ENCODE data around the gene DAG1.

DAG1 gene

GRCh38 chr3:49461443-49462171 is 8.5 kb upstream of the DAG1 start:
- no peak overlapping the region for H3K4me3 Mint-ChIP-seq
- H3K27ac Mint-ChIP-seq, result no peak overlapping the region
- no peak for ATAC-seq
- H3K36me3 Mint-ChIP-seq, result no peaks in the 10 kb centered on the region
- no peaks in the 10 kb centered on the region for H3K9me3 Mint-ChIP-seq
- H3K27me3 Mint-ChIP-seq, result no peaks in the 10 kb centered on the region
- H3K4me1 Mint-ChIP-seq, result no peaks in the 10 kb centered on the region

GRCh38 chr3:49462222-49462621 is 7.8 kb upstream of the DAG1 start:
- no peaks in the 10 kb centered on the region for H3K27me3 Mint-ChIP-seq
- H3K4me1 Mint-ChIP-seq, result no peaks in the 10 kb centered on the region
- no peak overlapping the region for H3K4me3 Mint-ChIP-seq
- no peaks in the 10 kb centered on the region for H3K36me3 Mint-ChIP-seq
- H3K9me3 Mint-ChIP-seq, result no peaks in the 10 kb centered on the region
- no peak overlapping the region for H3K27ac Mint-ChIP-seq
- no peak for ATAC-seq

- no peak for ATAC-seq
- Mint-ChIP-seq H3K27me3 (no peaks in the 10 kb centered on the region), H3K27ac (no peak overlapping the region), H3K4me1 (peaks cover 9% of the 10 kb centered on the region), H3K9me3 (no peaks in the 10 kb centered on the region), H3K36me3 (no peaks in the 10 kb centered on the region), H3K4me3 (no peak overlapping the region)
Measured at GRCh38 chr3:49465270-49466034, 4.6 kb upstream of the DAG1 start.

GRCh38 chr3:49466085-49466484 is 4.0 kb upstream of the DAG1 start:
- Mint-ChIP-seq H3K9me3 (no peaks in the 10 kb centered on the region), H3K27ac (no peak overlapping the region), H3K4me1 (peaks cover 12% of the 10 kb centered on the region), H3K27me3 (no peaks in the 10 kb centered on the region), H3K36me3 (peaks cover under 1% of the 10 kb centered on the region), H3K4me3 (no peak overlapping the region)
- ATAC-seq, result no peak

GRCh38 chr3:49469037-49469935 is 781 bp upstream of the DAG1 start:
- H3K4me3 Mint-ChIP-seq, result peak overlapping the region; percentile 91
- peaks cover 8% of the 10 kb centered on the region for H3K36me3 Mint-ChIP-seq
- H3K9me3 Mint-ChIP-seq, result no peaks in the 10 kb centered on the region
- peaks cover 26% of the 10 kb centered on the region for H3K4me1 Mint-ChIP-seq
- H3K27ac Mint-ChIP-seq, result peak overlapping the region; percentile 91
- no peak for ATAC-seq
- no peaks in the 10 kb centered on the region for H3K27me3 Mint-ChIP-seq

- peak; percentile 50 for ATAC-seq
- peak overlapping the region; percentile 91 for H3K27ac Mint-ChIP-seq
- H3K9me3 Mint-ChIP-seq, result no peaks in the 10 kb centered on the region
- H3K4me1 Mint-ChIP-seq, result peaks cover 27% of the 10 kb centered on the region
- H3K27me3 Mint-ChIP-seq, result no peaks in the 10 kb centered on the region
- peak overlapping the region; percentile 90 for H3K4me3 Mint-ChIP-seq
- H3K36me3 Mint-ChIP-seq, result peaks cover 8% of the 10 kb centered on the region
Measured at GRCh38 chr3:49470714-49471420, 800 bp downstream of the DAG1 start.

- no peak for ATAC-seq
- no peaks in the 10 kb centered on the region for H3K9me3 Mint-ChIP-seq
- no peaks in the 10 kb centered on the region for H3K27me3 Mint-ChIP-seq
- peaks cover 36% of the 10 kb centered on the region for H3K4me1 Mint-ChIP-seq
- H3K27ac Mint-ChIP-seq, result peak overlapping the region; percentile 91
- peaks cover 8% of the 10 kb centered on the region for H3K36me3 Mint-ChIP-seq
- peak overlapping the region; percentile 90 for H3K4me3 Mint-ChIP-seq
Measured at GRCh38 chr3:49471856-49472495, 1.9 kb downstream of the DAG1 start.

GRCh38 chr3:49476563-49476962 is 6.5 kb downstream of the DAG1 start:
- Mint-ChIP-seq H3K9me3 (no peaks in the 10 kb centered on the region), H3K4me1 (peaks cover 24% of the 10 kb centered on the region), H3K27ac (no peak overlapping the region), H3K27me3 (no peaks in the 10 kb centered on the region), H3K4me3 (no peak overlapping the region), H3K36me3 (peaks cover 19% of the 10 kb centered on the region)
- ATAC-seq, result peak; percentile 82

- Mint-ChIP-seq H3K27me3 (no peaks in the 10 kb centered on the region), H3K36me3 (peaks cover 10% of the 10 kb centered on the region), H3K4me1 (peaks cover 13% of the 10 kb centered on the region), H3K9me3 (no peaks in the 10 kb centered on the region), H3K27ac (no peak overlapping the region), H3K4me3 (no peak overlapping the region)
- no peak for ATAC-seq
Measured at GRCh38 chr3:49482766-49483165, 12.7 kb downstream of the DAG1 start.

- Mint-ChIP-seq H3K4me1 (peaks cover 17% of the 10 kb centered on the region), H3K27ac (no peak overlapping the region), H3K9me3 (no peaks in the 10 kb centered on the region), H3K27me3 (no peaks in the 10 kb centered on the region), H3K36me3 (peaks cover 17% of the 10 kb centered on the region), H3K4me3 (no peak overlapping the region)
- no peak for ATAC-seq
Measured at GRCh38 chr3:49484471-49484870, 14.4 kb downstream of the DAG1 start.

GRCh38 chr3:49489247-49489646 is 19.2 kb downstream of the DAG1 start:
- Mint-ChIP-seq H3K4me1 (peaks cover 19% of the 10 kb centered on the region), H3K36me3 (peaks cover 24% of the 10 kb centered on the region), H3K9me3 (no peaks in the 10 kb centered on the region), H3K27ac (no peak overlapping the region), H3K27me3 (no peaks in the 10 kb centered on the region), H3K4me3 (no peak overlapping the region)
- no peak for ATAC-seq

- ATAC-seq, result no peak
- Mint-ChIP-seq H3K9me3 (no peaks in the 10 kb centered on the region), H3K4me1 (peaks cover 20% of the 10 kb centered on the region), H3K36me3 (peaks cover 22% of the 10 kb centered on the region), H3K27me3 (no peaks in the 10 kb centered on the region), H3K27ac (no peak overlapping the region), H3K4me3 (no peak overlapping the region)
Measured at GRCh38 chr3:49492969-49493368, 22.9 kb downstream of the DAG1 start.

GRCh38 chr3:49493901-49494300 is 23.8 kb downstream of the DAG1 start:
- no peak for ATAC-seq
- no peak overlapping the region for H3K27ac Mint-ChIP-seq
- no peaks in the 10 kb centered on the region for H3K9me3 Mint-ChIP-seq
- peaks cover 20% of the 10 kb centered on the region for H3K4me1 Mint-ChIP-seq
- H3K27me3 Mint-ChIP-seq, result no peaks in the 10 kb centered on the region
- no peak overlapping the region for H3K4me3 Mint-ChIP-seq
- peaks cover 17% of the 10 kb centered on the region for H3K36me3 Mint-ChIP-seq

- peaks cover 20% of the 10 kb centered on the region for H3K4me1 Mint-ChIP-seq
- no peaks in the 10 kb centered on the region for H3K9me3 Mint-ChIP-seq
- H3K27ac Mint-ChIP-seq, result no peak overlapping the region
- H3K36me3 Mint-ChIP-seq, result peaks cover 11% of the 10 kb centered on the region
- H3K27me3 Mint-ChIP-seq, result no peaks in the 10 kb centered on the region
- peak; percentile 50 for ATAC-seq
- no peak overlapping the region for H3K4me3 Mint-ChIP-seq
Measured at GRCh38 chr3:49495023-49495422, 25.0 kb downstream of the DAG1 start.

Data from stimulated activated memory B cell treated with anti-CD40 and anti-IgM and Interleukin-4, amounts not matched to agents 10 μg/mL and 1 μg/mL and 100 μg/mL, for 72 hours (primary cell).